HG03066 (cell line): ENCODE results near the gene KEL.

ENCODE experiments used
- ATAC-seq: cut with Tn5 transposase; IDR thresholded peaks from one replicate; pipeline ENCODE4 v1.9.1; 2021; ENCODE audit warnings: low read depth; ENCODE audit not compliant: unreplicated experiment

The KEL gene

DNA sequence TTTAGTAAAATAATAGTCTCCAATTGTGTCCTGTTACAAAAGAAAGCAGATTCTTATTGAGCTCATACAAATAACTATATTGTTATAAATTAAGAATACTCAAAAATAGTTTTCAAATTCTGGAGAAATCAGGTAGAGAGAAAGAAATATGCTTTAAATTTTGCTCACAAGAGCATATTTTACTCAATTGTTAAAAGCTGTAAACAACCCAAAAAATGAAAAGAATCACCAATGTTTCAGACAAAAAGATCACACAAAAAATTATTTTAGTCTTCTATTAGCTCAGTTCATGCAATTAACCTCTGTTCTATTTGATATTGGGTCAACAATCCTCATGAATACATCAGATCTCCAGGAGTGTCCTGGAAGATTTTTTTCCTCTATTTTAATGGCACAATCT lies 58.0 kb downstream of the KEL start:
- no peak for ATAC-seq

DNA sequence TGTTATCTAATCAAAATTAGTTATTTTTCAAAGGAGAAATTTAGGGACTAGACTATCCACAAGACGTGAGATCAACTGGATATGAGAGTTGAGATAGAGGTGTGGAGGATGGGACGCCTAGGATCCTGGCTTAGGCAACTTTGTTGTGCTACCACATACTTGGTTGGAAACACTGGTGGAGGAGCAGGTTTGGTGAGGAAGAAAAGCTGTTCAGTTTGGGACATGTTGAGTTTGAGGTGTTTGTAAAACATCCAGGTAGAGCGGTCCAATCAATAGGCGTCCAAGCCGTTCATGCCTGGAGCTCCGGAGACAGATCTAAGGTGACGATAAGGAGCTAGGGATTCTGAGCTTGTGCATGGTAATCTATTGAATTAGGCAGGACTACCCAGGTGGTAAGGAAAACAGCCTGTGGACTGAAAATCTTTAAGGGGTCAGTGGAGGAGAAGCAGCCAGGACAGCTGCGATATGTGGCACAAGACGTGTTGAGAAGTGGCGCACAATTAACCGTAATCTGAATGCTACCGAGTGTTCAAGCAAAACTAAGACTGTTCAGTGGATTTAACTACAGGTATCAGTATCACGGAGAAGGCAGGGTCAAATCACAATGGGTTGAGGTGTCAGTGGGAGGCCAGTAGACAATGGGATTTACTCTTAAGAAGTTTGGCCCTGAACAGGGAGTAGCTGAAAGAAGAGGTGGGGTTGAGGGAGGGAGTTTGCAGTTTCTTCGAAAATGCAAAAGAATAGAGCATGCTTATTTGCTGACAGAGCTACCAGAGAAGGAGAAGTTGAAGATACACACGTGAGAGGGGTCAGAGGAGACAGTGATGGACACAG lies 60.5 kb downstream of the KEL start:
- ATAC-seq = no peak

DNA sequence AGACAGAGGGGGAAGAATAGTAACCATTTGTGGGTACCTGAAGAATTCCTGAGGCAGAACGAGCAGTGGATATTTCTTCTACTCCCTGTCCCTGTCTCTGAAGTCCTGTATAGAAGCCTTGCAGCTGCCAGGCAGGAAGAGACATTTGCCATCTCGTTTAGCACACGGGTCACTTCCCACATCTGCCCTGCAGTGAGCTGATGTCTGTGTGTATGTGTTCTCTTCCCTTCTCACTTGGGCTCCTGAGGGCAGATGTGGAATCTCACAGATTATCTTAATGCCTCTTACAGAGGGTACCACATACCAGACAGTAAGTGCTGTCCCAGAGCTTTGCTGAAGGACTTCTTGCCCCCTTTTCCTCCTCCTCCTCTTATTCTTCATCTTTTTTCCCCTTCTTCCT lies 62.5 kb downstream of the KEL start:
- no peak for ATAC-seq

DNA sequence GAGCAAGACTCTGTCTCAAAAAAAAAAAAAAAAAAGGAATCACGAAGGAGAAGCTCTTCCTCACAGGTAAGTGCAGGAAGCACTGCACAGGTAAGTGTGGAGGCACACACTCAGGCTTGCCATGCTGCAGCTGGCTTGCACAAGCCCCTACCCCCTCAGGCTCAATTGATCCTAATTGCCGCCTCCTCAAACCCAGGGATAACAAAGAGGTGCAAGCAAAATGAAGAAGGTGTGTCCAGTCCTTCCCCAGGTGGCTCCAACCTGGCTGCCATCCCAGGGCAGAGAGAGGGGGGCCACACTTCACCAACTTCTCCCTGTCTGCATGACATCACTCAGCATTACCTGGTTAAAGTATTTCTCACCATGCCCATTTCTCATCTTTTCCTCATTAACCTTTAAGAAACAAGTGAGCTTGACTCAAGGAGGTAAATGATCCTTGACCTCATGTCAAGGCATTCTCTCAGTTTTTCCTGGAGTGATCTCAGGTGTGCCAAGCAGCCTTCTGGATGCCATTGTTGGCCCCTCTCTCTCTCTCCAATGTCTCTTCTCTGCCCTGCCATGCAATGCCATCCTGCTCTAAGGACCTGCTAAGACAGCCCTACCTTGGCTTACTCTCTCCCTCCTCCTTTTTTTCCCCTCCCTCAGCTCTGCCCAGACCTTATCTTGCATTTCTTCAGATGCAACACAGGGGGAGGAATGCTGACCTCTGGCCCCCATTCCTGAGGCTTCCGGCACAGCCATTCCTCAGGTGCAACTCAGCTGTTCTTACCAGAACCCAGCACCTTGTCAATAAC lies 63.6 kb downstream of the KEL start:
- no peak for ATAC-seq

DNA sequence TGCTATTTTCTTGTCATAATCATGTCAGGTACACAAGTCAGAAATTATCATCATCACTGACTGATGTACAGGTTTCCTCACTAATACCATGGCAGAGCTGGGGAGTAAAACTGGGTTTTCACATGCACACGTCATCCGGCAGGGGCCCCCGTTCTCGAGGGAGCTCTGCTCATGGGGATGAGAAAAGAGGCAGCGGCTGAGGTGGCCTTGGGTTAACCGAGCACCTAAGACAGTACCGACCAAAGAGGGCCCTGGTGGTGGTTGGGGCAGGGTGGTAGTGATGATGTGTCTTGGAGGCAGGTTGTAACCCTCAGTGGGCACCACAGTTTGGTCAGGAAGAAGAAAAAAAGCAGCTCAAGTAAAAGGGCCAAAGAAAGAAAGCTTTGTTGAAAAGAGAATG lies 64.5 kb downstream of the KEL start:
- no peak for ATAC-seq

- ATAC-seq = no peak
Measured at GRCh38 chr7:142896741-142897379, 65.3 kb downstream of the KEL start.

DNA sequence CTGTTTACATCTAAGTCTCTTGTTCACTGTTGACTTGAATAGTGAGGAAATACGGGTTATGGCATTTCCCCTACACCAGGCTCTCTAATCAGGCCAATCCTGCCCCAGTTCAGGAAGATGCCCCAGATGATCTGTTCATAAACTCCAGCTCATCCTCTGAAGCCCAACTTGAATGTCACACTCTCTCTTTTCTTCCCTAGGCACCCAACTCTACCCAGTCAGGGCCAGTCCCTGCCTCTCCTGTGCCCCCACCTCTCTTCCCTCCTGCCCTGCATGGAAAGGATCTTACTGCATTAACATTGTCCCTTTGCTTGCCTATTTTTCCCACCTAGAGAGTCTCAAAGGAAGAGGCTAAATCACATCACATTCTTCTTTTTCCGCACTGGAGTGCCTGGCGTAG lies 66.0 kb downstream of the KEL start:
- ATAC-seq = no peak

DNA sequence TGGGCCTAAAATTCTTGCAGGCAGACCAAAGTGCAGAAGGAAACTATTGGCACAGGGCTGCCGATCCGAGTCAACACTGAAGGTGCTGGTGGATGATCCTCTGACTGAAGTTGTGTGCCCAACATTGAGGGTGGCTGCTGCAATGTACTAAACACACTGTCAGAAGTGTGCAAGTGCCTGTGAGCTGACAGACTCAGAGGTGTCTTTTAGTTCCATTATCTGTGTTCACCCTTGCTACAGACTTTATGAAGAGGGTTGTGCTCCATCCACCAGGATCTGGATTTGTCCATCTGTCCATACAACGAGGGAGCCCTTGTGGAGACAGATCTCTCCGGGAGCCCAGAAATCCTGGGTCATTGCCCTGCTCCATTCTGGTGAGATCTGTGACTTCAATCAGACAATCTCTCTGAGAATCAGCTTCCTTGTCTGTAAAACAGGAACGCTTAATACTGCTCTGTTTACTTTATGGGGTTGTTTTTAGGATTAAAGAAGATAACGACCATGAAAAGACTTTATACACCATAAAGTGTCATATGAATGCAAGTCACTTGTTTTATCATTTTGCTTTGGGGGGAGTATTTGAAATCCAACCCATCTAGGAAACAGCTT lies 67.1 kb downstream of the KEL start:
- ATAC-seq = no peak

- no peak for ATAC-seq
Measured at GRCh38 chr7:142894112-142894984, 67.8 kb downstream of the KEL start.

GRCh38 chr7:142892951-142893350 lies 69.2 kb downstream of the KEL start:
- no peak for ATAC-seq

GRCh38 chr7:142891490-142892082 lies 70.6 kb downstream of the KEL start:
- no peak for ATAC-seq
